Right atrium auricular region (tissue), 2 donors: ENCODE data around the gene SP140. TPM values are rescaled to one million over a fixed set of nuclear protein-coding genes. Genes with fewer than 3 reads are reported as not detected.
"Not testable (repeated sequence)": the region's sequence is repeated elsewhere in the genome, so short reads cannot be mapped to it uniquely, and the experiment has no call there.

Source experiments
- DNase-seq: peaks from one replicate; pipeline ENCODE4 v3.0.0-alpha.2; 2019; ENCODE audit warnings: low spot score
- H3K27ac ChIP-seq, 2 donors: fragments of 200-600 bp; sonication (generic); 1 replicate in 1 of 2; 2 replicates in 1 of 2; pipeline ENCODE4 v1.5.1; 2016 to 2019
- H3K27me3 ChIP-seq, 2 donors: fragments of 200-600 bp; sonication (generic); one replicate each; pipeline versions ENCODE4 v1.5.1 to v1.6.0; 2017 to 2019
- H3K36me3 ChIP-seq: fragments of 200-600 bp; sonication (generic); one replicate; pipeline ENCODE4 v1.5.1; 2016
- H3K4me1 ChIP-seq, 2 donors: fragments of 200-600 bp; sonication (generic); one replicate each; pipeline versions ENCODE4 v1.5.1 to v1.6.0; 2017 to 2019
- H3K4me3 ChIP-seq, 2 donors: fragments of 200-600 bp; sonication (generic); 1 replicate in 1 of 2; 2 replicates in 1 of 2; pipeline ENCODE4 v1.5.1; 2017 to 2019; ENCODE audit warnings: mild to moderate bottlenecking in 1 of 2, moderate library complexity in 1 of 2
- H3K9me3 ChIP-seq, 2 donors: fragments of 200-600 bp; sonication (generic); one replicate each; pipeline ENCODE4 v1.5.1; 2019
- CTCF ChIP-seq, 2 donors: fragments of 200-600 bp; sonication (generic); IDR thresholded peaks; one replicate each; pipeline ENCODE4 v1.5.1; 2019; ENCODE audit warnings: antibody characterized with exemption in 2 of 2
- total RNA-seq, 2 donors: library from RNA; depleted of rRNA; stranded (reverse); fragments of >200 nt; gene quantifications; one replicate each; pipeline ENCODE4 v1.1.0, GENCODE V29; 2016

The SP140 gene
- total RNA-seq, 2 donors from 2014 or later = 0.26 to 0.55 TPM

GRCh38 chr2:230308402-230309000 lies 83.0 kb downstream of the SP140 start:
- no peaks in the 10 kb centered on the region for H3K36me3 ChIP-seq
- H3K9me3 ChIP-seq = no peaks in the 10 kb centered on the region
- H3K27me3 ChIP-seq = no peaks in the 10 kb centered on the region
- no peak overlapping the region for H3K27ac ChIP-seq
- H3K4me3 ChIP-seq = no peak overlapping the region
- H3K4me1 ChIP-seq = no peaks in the 10 kb centered on the region
- no peak for TF ChIP-seq CTCF (IDR thresholded peaks at IDR 0.05)
- DNase-seq = no peak

- not testable (repeated sequence) for H3K9me3 ChIP-seq, H3K4me3 ChIP-seq, H3K36me3 ChIP-seq, DNase-seq, H3K27me3 ChIP-seq, H3K27ac ChIP-seq, H3K4me1 ChIP-seq
Measured at GRCh38 chr2:230310792-230311191, 85.3 kb downstream of the SP140 start.

- not testable (repeated sequence) for H3K36me3 ChIP-seq, H3K4me3 ChIP-seq, H3K27ac ChIP-seq, H3K4me1 ChIP-seq, H3K27me3 ChIP-seq, DNase-seq, H3K9me3 ChIP-seq
Measured at GRCh38 chr2:230311634-230312033, 86.1 kb downstream of the SP140 start.

- TF ChIP-seq CTCF (IDR thresholded peaks at IDR 0.05) = no peak
- no peaks in the 10 kb centered on the region for H3K36me3 ChIP-seq
Measured at GRCh38 chr2:230312638-230313037, 87.1 kb downstream of the SP140 start.

GRCh38 chr2:230317366-230317765 lies 91.8 kb downstream of the SP140 start:
- Histone ChIP-seq H3K4me1 (no peaks in the 10 kb centered on the region), H3K9me3 (no peaks in the 10 kb centered on the region), H3K27ac (no peak overlapping the region), H3K36me3 (no peaks in the 10 kb centered on the region), H3K4me3 (no peak overlapping the region), H3K27me3 (no peaks in the 10 kb centered on the region)
- no peak for DNase-seq
- TF ChIP-seq CTCF (IDR thresholded peaks at IDR 0.05) = no peak

More at GRCh38 chr2:230312638-230313037, 87.1 kb downstream of the SP140 start:
- Histone ChIP-seq H3K4me3 (no peak overlapping the region), H3K27me3 (no peaks in the 10 kb centered on the region), H3K9me3 (no peaks in the 10 kb centered on the region), H3K4me1 (no peaks in the 10 kb centered on the region), H3K27ac (no peak overlapping the region)
- no peak for DNase-seq

DNA sequence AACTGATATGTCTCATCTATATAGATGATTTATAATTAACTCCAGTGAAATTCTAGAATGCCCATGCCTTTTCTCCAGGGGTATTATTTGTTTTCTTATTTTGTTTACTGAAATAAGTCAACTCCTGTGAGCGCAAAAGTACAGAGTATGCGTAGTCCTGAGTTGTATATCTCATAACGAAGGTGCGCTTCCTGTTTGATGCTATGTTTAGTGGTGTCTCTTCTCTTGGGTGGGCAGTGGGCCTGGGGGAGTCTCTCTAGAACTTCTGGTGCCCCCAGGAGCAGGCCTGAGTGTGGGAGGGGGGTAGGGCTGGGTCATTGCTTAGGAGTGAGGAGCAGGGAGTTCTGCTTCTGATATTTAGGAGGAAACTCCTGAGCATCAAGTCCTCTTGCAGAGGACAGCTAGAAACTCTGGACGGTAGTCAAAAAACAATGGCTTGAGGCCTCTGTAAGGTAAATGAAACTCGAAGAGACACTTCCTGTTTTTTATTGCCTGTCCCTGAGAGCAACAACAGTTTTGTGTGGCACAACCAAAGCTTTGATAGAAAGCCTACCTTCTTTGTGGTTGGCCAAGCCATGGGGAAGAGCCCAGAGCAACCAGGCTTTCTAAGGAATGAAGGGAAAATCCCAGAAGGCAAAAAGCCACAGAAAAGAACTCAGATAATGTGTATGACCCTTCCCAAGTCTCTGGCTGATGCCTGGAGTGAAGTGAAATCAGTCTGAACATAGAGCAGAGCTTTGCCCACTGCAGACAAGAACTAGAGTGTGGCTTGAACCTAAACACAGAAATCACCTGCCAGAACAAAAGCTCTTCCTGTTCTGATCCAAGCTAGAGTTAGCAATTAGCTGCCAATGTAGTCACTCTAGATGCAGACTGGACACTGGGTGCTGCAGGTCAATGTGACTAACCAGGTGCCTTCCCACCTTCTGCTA lies 92.9 kb downstream of the SP140 start:
- H3K27me3 ChIP-seq = no peaks in the 10 kb centered on the region
- DNase-seq = no peak
- H3K36me3 ChIP-seq = no peaks in the 10 kb centered on the region
- no peak for TF ChIP-seq CTCF (IDR thresholded peaks at IDR 0.05)
- H3K27ac ChIP-seq = no peak overlapping the region
- no peak overlapping the region for H3K4me3 ChIP-seq
- no peaks in the 10 kb centered on the region for H3K4me1 ChIP-seq
- no peaks in the 10 kb centered on the region for H3K9me3 ChIP-seq
